Caco-2 (cell line): Measurements from ENCODE around the gene SGCG. TPM values are rescaled to one million over a fixed set of nuclear protein-coding genes. Genes with fewer than 3 reads are reported as not detected.

Experiments
- BruUV-seq: library from RNA; stranded (reverse); fragments of 400-500 nt; replicated peaks from 2 replicates; lab custom pipeline; 2021; lab: Mats Ljungman, UMichigan
- CTCF ChIA-PET: fragments of 300-600 bp; sonication (Branson Sonifier 250); formaldehyde crosslinking; loops from one replicate; lab custom pipeline; 2022; ENCODE audit warnings: antibody characterized with exemption; lab: Charles Lee
- POLR2A ChIA-PET: fragments of 300-600 bp; sonication (Branson Sonifier 250); formaldehyde crosslinking; loops from one replicate; lab custom pipeline; 2022; ENCODE audit warnings: antibody characterized with exemption; lab: Charles Lee
- DNase-seq, 2 experiments: peaks; one replicate each; pipeline versions ENCODE4 v3.0.0 to v3.0.0-alpha.2; 2020 to 2022
- H3K27me3 ChIP-seq: replicated peaks from 2 replicates; pipeline ENCODE4 v1.6.0; 2011; ENCODE audit warnings: low read length; ENCODE audit not compliant: control insufficient read depth, insufficient read depth
- H3K36me3 ChIP-seq: 2 replicates; pipeline ENCODE4 v1.5.1; 2011; ENCODE audit warnings: low read length; ENCODE audit not compliant: control insufficient read depth, insufficient read depth
- H3K4me1 ChIP-seq: fragments of 250-450 bp; sonication (Bioruptor Pico); 2 replicates; pipeline ENCODE4 v1.5.1; 2020; ENCODE audit warnings: mild to moderate bottlenecking
- H3K4me3 ChIP-seq: 2 replicates; pipeline ENCODE4 v1.5.1; 2011; ENCODE audit warnings: low read depth, mild to moderate bottlenecking, control low read depth, low read length
- H3K9me3 ChIP-seq: fragments of 250-450 bp; sonication (Bioruptor Pico); 2 replicates; pipeline ENCODE4 v1.5.1; 2020; ENCODE audit warnings: mild to moderate bottlenecking, moderate library complexity
- H3K27ac Mint-ChIP-seq: one replicate; pipeline ENCODE4 v1.8.0; 2022; ENCODE audit warnings: mixed read lengths; ENCODE audit not compliant: unreplicated experiment
- H3K27me3 Mint-ChIP-seq: one replicate; pipeline ENCODE4 v1.8.0; 2022; ENCODE audit warnings: mixed read lengths; ENCODE audit not compliant: insufficient read depth, unreplicated experiment
- H3K36me3 Mint-ChIP-seq: one replicate; pipeline ENCODE4 v1.8.0; 2022; ENCODE audit warnings: mild to moderate bottlenecking, mixed read lengths; ENCODE audit not compliant: insufficient read depth, unreplicated experiment
- H3K4me1 Mint-ChIP-seq: one replicate; pipeline ENCODE4 v1.8.0; 2022; ENCODE audit warnings: low read depth, mixed read lengths; ENCODE audit not compliant: unreplicated experiment
- H3K4me3 Mint-ChIP-seq: one replicate; pipeline ENCODE4 v1.8.0; 2022; ENCODE audit warnings: mild to moderate bottlenecking, moderate library complexity, mixed read lengths; ENCODE audit not compliant: unreplicated experiment
- H3K9me3 Mint-ChIP-seq: one replicate; pipeline ENCODE4 v1.8.0; 2022; ENCODE audit warnings: mixed read lengths; ENCODE audit not compliant: unreplicated experiment
- CTCF ChIP-seq, 2 experiments: fragments of 200-600 bp in 1 of 2; IDR thresholded peaks; 1 replicate in 1 of 2; 2 replicates in 1 of 2; pipeline versions ENCODE4 v1.5.1 to v1.8.0; 2011 to 2022; ENCODE audit warnings: antibody characterized with exemption in 1 of 2, control low read depth in 1 of 2, inconsistent platforms in 1 of 2, low read depth in 1 of 2, low read length in 1 of 2, mild to moderate bottlenecking in 1 of 2, moderate library complexity in 1 of 2; ENCODE audit not compliant: insufficient read depth in 1 of 2, severe bottlenecking in 1 of 2, unreplicated experiment in 1 of 2
- intact Hi-C: fragments of 100-400 bp; cut with micrococcal nuclease; formaldehyde crosslinking; loops from one replicate; pipeline ENCODE4 v1.10.0; 2022; ENCODE audit not compliant: unreplicated experiment
- total RNA-seq: library from RNA; stranded (reverse); gene quantifications from 2 replicates; pipeline ENCODE4 v1.2.3, GENCODE V29; 2022

Gene SGCG
- total RNA-seq, 1 experiment from 2014 or later = not detected

DNA sequence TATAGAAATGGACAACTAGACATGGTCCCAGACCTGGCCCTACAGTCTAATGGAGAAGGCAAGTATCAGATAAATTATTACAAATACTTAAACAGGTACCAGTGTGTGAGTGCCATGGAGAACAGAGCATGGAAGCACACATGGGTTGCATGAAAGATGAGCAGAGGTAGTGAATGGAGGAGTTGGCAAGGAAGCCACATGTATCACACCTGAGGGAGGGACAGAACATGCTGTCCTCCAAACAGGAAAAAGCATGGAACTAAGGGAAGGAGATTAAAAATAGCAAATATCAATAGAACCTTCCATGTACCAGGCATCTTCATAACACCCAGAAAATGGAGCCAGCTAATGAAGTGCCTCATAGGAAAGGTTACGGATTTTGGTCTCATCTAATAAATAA lies 166.8 kb downstream of the SGCG start:
- H3K27me3 Mint-ChIP-seq = no peaks in the 10 kb centered on the region
- Histone ChIP-seq H3K9me3 (no peaks in the 10 kb centered on the region), H3K27me3 (no peaks in the 10 kb centered on the region), H3K4me1 (peaks cover 27% of the 10 kb centered on the region), H3K4me3 (no peak overlapping the region), H3K36me3 (no peaks in the 10 kb centered on the region)
- H3K27ac Mint-ChIP-seq = no peak overlapping the region
- BruUV-seq = no TSS peak
- ChIA-PET CTCF (no interaction called here), POLR2A (no interaction called here)
- peaks cover 10% of the 10 kb centered on the region for H3K4me1 Mint-ChIP-seq
- DNase-seq = no peak
- peaks cover 7% of the 10 kb centered on the region for H3K36me3 Mint-ChIP-seq
- intact Hi-C loops = no loop called here
- H3K9me3 Mint-ChIP-seq = no peaks in the 10 kb centered on the region
- H3K4me3 Mint-ChIP-seq = no peak overlapping the region
- TF ChIP-seq CTCF (IDR thresholded peaks at IDR 0.05; ENCODE audit: insufficient read depth in 1 of 2, low read depth in 1 of 2, low read length in 1 of 2, severe bottlenecking in 1 of 2, unreplicated experiment in 1 of 2) = no peak

DNA sequence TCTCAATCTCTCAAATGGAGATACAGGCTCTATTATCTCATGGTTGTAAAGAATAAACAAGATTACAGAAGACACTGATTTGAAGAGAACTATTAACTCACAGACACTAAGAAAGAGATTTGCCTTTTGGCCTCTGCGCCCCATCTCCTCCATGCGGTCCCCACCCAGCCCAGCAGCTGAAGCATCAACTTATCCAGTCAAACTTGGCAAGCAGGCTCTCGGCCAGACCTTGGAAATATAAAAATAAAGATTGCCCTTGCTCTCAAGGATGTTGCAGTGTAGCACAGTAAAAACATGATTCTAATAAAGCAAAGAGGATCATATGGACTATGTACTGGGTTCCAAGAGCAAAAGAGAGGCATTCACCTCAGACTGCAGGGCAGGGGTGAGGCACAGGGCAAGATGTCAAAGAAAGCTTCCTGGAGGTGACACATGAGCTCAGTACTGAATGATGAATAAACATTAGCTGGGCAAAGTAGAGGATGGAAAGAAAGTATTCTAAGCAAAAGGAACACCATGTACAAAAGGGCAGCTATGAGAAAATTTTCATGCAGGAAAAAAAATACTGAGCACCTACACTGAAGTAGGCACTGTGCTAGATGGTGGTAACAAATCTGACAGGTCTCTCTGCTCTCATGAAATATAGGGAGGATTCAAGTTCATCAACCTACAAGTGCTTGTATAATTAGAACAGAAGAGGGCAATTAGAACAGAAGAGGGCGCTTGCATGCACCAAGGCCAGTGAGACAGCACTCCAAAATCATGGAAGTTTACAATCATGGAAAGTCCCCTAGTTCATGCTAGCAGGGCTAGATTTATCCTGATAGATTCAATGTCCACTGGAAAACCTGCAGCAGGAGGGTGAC lies 167.7 kb downstream of the SGCG start:
- no peaks in the 10 kb centered on the region for H3K27me3 Mint-ChIP-seq

More for the DNA sequence above, 167.7 kb downstream of the SGCG start:
- H3K27ac Mint-ChIP-seq = no peak overlapping the region
- no peak overlapping the region for H3K4me3 Mint-ChIP-seq
- peaks cover 10% of the 10 kb centered on the region for H3K4me1 Mint-ChIP-seq
- no peaks in the 10 kb centered on the region for H3K9me3 ChIP-seq
- POLR2A ChIA-PET = no interaction called here
- BruUV-seq = no TSS peak
- peak in 1 of 2 experiments; percentile 5 for TF ChIP-seq CTCF (IDR thresholded peaks at IDR 0.05; ENCODE audit: insufficient read depth in 1 of 2, low read depth in 1 of 2, low read length in 1 of 2, severe bottlenecking in 1 of 2, unreplicated experiment in 1 of 2)
- peaks cover 26% of the 10 kb centered on the region for H3K4me1 ChIP-seq
- no peak overlapping the region for H3K4me3 ChIP-seq
- no peaks in the 10 kb centered on the region for H3K27me3 ChIP-seq
- intact Hi-C loops = no loop called here
- peaks cover 7% of the 10 kb centered on the region for H3K36me3 Mint-ChIP-seq
- no peaks in the 10 kb centered on the region for H3K9me3 Mint-ChIP-seq
- no peak for DNase-seq
- H3K36me3 ChIP-seq = no peaks in the 10 kb centered on the region
- CTCF ChIA-PET = no interaction called here
